ENCODE measurements around the gene UBAC2.
"Not testable (repeated sequence)": the region's sequence is repeated elsewhere in the genome, so short reads cannot be mapped to it uniquely, and the experiment has no call there.

UBAC2 gene

DNA sequence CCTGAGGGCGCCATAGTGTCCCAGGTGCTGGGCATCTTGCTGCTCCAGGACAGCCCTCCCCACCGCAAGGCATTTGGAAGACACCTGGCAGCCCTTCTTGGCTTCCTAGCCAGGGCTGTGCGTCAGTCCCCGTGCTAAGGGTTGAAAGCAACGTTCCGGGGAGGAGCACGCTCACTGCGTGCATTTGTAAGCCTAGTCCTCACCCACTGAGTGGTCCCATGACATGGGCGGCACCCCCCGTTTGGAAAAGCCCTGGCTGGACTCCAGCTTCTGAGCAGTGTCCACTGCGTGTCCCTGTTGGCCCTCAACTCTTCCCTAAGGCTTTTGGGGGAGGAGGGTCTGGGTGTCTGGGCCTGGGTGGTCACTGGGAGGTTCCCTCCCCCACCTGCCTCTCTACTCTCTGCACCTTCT lies 182.9 kb downstream of the UBAC2 start:
- no peak for DNase-seq

GRCh38 chr13:99383946-99384345 lies 183.3 kb downstream of the UBAC2 start:
- no peak for DNase-seq

DNA sequence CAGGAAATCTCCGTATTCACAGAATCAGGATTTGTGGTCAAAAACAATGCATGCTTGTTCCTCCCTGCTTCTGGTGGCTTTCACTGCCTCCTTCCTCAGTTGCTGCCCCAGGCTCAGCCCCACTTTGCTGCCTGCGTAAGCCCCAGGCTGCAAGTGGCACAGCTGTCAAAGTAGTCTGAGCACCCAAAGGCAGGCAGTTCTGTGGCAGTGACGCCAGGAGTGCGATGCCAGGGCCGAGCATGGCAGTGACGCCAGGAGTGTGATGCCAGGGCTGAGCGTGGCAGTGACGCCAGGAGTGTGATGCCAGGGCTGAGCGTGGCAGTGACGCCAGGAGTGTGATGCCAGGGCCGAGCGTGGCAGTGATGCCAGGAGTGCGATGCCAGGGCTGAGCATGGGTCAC lies 183.8 kb downstream of the UBAC2 start:
- no peak for DNase-seq

GRCh38 chr13:99385161-99385560 lies 184.5 kb downstream of the UBAC2 start:
- no peak for DNase-seq

DNA sequence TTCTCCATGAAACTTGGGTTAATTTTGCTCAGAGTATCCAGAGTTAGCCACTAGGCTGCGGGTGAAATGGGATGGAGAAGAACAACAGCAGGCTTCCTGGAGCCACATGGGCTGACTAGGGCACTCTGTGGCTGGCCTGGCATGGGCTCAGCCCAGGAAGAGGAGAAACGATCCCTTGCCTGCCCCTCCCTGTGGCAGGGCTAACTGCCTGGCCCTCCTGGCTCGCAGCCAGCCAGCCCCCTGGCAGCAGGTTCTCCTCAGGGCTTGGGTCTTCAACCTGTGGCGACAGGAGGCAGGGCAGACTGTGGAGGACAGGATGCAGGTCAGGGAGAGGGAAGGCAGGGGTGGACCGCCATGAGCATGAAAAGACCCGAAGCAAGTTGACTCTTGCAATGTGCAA lies 185.3 kb downstream of the UBAC2 start:
- DNase-seq = no peak

GRCh38 chr13:99386495-99386894 lies 185.8 kb downstream of the UBAC2 start:
- no peak for DNase-seq

GRCh38 chr13:99386911-99387788 lies 186.5 kb downstream of the UBAC2 start:
- peak; percentile 76 to 82 for DNase-seq

DNA sequence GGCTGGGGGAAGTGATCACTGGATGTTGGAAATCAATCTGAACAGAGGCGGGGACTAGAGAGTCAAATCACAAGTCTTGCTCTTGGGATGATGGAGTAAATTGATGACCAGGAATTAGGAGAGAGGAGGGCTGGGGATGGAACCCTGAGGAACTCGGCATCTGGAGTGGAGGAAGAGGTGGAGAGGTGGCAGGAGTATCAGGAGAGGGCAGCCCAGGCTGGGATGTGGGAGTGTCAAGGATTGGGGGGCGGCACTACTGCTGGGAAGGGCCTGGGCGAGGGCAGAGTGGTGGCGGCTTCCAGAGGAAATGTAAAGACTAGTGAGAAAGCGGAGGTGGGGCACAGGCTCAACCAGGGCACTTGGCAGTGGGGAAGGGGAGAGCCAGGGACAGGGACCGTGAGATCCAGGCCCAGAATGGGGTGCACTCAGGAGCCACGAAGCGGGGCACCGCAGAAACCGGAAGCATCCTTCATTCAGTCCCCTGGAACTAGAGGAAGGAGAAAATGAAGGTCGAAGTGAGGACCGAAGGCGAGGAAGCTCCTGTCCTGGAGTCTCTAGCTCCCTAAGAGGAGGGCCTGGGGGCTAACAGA lies 187.8 kb downstream of the UBAC2 start:
- DNase-seq = no peak

DNA sequence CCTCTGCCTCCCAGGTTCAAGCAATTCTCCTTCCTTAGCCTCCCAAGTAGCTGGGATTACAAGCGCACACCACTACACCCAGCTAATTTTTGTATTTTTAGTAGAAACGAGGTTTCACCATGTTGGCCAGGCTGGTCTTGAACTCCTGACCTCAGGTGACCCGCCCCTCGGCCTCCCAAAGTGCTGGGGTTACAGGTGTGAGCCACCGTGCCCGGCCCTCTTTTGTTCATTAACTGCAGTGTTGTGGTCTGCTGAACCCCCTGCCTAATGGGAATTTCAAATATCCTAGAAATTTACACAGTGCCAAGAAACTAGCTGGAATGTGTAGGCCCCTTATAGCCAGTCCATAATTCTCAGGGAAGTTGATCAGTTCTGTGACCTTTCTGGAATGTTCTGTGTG lies 188.4 kb downstream of the UBAC2 start:
- not testable (repeated sequence) for DNase-seq

DNA sequence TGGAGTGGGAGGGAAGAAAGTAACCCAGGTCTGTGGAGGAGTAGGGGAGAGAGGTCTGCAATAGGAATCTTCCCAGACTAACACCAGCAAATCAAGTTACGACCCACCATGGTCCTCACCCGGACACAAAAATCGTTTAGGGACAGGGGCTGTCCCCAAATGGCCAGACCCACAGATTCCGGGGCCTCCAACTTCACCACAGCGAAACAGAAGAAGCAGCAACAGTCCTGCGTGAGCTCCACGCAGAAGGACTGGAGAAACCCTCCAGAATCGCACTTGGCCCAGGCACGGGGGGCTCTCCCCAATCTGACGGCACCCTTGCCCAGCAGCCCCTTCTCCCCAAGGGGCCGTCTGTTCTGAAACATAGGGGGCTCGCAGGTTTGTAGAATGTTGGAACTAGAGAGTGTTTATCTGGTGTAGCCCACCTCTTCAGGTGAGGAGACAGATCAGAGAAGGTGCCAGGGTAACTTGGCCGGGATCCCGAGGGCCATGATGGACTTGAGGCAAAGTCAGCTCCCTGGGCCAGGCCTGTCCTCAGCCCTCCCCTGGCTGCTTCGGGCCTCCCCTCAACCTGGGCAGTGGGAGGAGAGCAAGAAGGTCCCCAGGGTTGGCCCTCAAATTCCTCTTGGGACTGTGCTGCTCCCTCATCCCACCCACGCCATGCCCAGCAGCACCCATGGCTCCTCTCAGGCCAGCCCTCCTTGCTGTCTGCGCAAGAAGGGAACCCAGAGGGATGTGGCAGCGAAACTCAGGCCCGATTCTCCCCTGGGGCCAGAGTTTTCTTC lies 189.1 kb downstream of the UBAC2 start:
- DNase-seq = no peak

DNA sequence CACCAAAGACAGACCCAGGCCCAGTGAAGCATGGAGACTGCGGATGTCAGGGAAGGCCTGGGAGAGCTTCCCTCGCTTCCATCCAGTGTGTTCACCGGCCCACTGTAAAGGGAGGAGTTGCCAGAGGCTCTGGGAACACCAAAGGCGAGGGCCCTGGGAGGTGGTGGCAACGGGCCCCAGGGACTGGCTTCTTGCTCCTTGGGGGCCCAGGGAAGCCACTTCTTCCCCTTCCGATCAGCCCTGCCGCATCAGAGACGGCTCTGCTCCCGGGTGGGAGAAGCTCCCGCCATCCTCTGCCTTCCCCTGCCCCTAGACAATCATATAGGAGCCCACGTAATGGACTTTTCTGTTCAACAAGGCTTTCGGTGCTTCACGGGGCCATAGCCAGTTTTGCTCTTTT lies 189.9 kb downstream of the UBAC2 start:
- DNase-seq = no peak

DNA sequence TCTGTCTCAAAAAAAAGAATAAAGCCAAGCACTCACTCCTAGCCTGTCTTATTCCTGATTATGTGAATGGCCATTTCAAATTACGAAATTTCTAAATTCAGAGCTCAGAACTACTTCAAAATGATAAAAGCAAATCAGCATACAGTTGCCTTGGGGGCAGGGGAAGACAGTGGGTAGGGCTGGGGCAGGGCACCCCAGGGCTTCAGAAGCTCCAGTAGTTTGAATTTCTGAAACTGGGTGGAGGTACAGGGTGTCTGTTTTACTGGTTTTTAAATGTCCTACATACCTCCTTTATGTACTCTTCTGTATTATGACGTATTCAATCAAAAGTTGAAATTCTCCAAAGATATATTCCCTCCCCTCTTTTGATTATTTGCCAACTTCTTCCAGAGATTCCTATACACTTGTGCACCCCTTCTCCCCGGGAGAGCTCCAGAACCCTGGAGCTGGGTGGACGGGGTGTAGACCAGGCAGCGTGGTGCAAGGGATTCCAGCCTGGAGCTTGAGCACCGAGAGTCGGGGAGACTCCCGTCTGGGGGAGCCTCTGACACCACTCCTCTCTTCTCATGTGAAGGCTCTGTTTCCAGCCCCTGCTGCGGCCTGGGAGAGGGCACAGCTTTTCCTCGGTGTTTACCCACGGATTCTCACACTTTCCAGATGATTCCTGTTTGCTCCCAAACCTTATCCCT lies 191.3 kb downstream of the UBAC2 start:
- DNase-seq = no peak

DNA sequence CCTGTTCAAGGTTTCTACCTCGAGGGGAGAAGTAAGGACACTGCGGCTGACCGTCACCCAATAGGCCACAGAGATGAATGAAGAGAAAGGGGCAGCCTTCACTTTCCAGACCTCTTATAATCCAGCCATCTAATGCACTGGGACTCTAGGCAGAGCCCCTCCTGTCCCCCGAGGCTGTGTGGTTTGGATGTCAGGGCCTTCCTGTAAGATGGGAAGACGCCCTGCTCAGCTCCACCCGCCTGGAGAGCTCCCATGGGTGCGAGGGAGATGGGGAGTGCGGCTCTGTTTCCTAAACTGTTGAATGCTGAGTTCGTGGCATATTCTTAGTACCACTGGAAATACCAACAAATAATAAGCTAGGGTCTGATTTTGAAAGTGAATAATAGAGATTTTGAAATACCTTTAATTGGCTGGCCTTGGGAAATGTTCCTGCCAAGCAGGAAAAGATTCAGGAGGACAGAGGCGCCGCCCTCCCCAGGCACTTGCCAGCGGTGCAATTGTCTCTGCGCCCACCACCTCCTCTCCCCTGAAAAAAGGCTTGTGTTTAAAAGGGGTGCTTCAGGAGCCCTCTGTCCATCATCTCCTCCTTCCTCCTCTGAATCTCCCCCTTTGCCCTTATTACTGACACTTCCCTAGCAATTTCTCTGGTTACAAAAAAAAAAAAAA lies 191.9 kb downstream of the UBAC2 start:
- DNase-seq = no peak

GRCh38 chr13:99393391-99393790 lies 192.7 kb downstream of the UBAC2 start:
- not testable (repeated sequence) for DNase-seq

GRCh38 chr13:99393791-99394735 lies 193.4 kb downstream of the UBAC2 start:
- DNase-seq = no peak

DNA sequence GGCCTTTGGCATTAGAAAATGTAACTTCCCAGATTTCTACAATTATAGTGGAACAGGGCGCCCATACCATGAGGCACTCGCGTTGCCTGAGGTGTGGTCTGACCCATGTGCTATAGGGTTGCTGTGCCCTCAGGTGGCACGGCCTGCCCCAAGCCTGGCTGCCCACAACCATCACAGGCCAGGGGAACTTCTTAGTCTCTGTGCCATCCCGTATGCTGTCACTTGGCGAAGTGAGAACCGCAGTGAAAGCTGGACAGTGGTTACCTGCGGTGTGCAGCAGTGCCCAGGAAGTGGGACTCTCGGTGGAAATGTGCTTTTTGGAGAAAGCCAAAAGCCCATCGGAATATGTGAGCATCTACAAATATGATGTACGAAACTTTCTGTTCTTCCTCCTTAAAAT lies 194.8 kb downstream of the UBAC2 start:
- no peak for DNase-seq

GRCh38 chr13:99396446-99396845 lies 195.8 kb downstream of the UBAC2 start:
- DNase-seq = no peak

- DNase-seq = no peak
Measured at GRCh38 chr13:99398071-99398470, 197.4 kb downstream of the UBAC2 start.

- no peak for DNase-seq
Measured at GRCh38 chr13:99398916-99399622, 198.4 kb downstream of the UBAC2 start.

GRCh38 chr13:99399623-99399974 lies 198.9 kb downstream of the UBAC2 start:
- DNase-seq = no peak

GRCh38 chr13:99403458-99403971 lies 202.9 kb downstream of the UBAC2 start:
- no peak for DNase-seq

All from AML-193 (cell line).